SK-N-MC (cell line): ENCODE results near the gene HIP1.
A peak's percentile ranks its signal among the peaks of the same experiment; 100 is the strongest.
"Not testable (repeated sequence)": the region's sequence is repeated elsewhere in the genome, so short reads cannot be mapped to it uniquely, and the experiment has no call there.

ENCODE experiments used
- DNase-seq: peaks from one replicate; pipeline ENCODE4 v3.0.0-alpha.2; 2011; ENCODE audit warnings: low read depth, low spot score
- H3K27ac ChIP-seq: fragments of 200-600 bp; sonication (generic); 2 replicates; pipeline ENCODE4 v1.5.1; 2016; ENCODE audit warnings: mixed run types
- H3K36me3 ChIP-seq: fragments of 200-600 bp; sonication (generic); 2 replicates; pipeline ENCODE4 v1.6.1; 2017; ENCODE audit warnings: antibody characterized with exemption, low read length, mixed read lengths; ENCODE audit not compliant: insufficient read depth
- H3K4me3 ChIP-seq: fragments of 200-600 bp; sonication (generic); 2 replicates; pipeline ENCODE4 v1.5.1; 2016
- H3K9ac ChIP-seq: fragments of 200-600 bp; sonication (generic); 2 replicates; pipeline ENCODE4 v1.8.0; 2017; ENCODE audit warnings: mixed run types, mixed read lengths; ENCODE audit not compliant: insufficient read length
- H3K9me3 ChIP-seq: fragments of 200-600 bp; sonication (generic); 2 replicates; pipeline ENCODE4 v1.6.1; 2017; ENCODE audit warnings: low read depth, mild to moderate bottlenecking, antibody characterized with exemption, low read length, moderate library complexity, mixed read lengths
- EZH2 ChIP-seq: fragments of 200-600 bp; sonication (generic); IDR thresholded peaks from one replicate; pipeline ENCODE4 v1.6.1; 2017; ENCODE audit warnings: antibody characterized with exemption
- FOXP2 ChIP-seq: optimal IDR thresholded peaks from 2 replicates; pipeline ENCODE3; 2011; ENCODE audit warnings: mild to moderate bottlenecking, moderate library complexity; ENCODE audit not compliant: insufficient read depth; ENCODE audit errors: extremely low read length, control extremely low read depth
- POLR2AphosphoS5 ChIP-seq: IDR thresholded peaks from 2 replicates; pipeline ENCODE4 v1.6.1; 2012; ENCODE audit warnings: mild to moderate bottlenecking, low read depth, low read length, borderline replicate concordance

The HIP1 gene

GRCh38 chr7:75771224-75771623, 32.5 kb upstream of the HIP1 start:
- no peak overlapping the region for H3K4me3 ChIP-seq
- DNase-seq = no peak
- no peak overlapping the region for H3K9ac ChIP-seq
- no peaks in the 10 kb centered on the region for H3K9me3 ChIP-seq
- peak overlapping the region; percentile 19; the same call in 1 of the 2 replicates for H3K27ac ChIP-seq
- TF ChIP-seq FOXP2 (no peak), EZH2 (no peak), POLR2AphosphoS5 (no peak)
- no peaks in the 10 kb centered on the region for H3K36me3 ChIP-seq

- Histone ChIP-seq H3K9ac (no peak overlapping the region), H3K27ac (no peak overlapping the region), H3K9me3 (no peaks in the 10 kb centered on the region), H3K36me3 (no peaks in the 10 kb centered on the region), H3K4me3 (no peak overlapping the region)
- no peak for DNase-seq
- TF ChIP-seq EZH2 (no peak), FOXP2 (no peak), POLR2AphosphoS5 (no peak)
Observed at GRCh38 chr7:75762350-75762917, 23.7 kb upstream of the HIP1 start.

GRCh38 chr7:75761801-75762200, 23.1 kb upstream of the HIP1 start:
- H3K9me3 ChIP-seq, H3K27ac ChIP-seq, H3K36me3 ChIP-seq, DNase-seq, H3K9ac ChIP-seq, H3K4me3 ChIP-seq: not testable (repeated sequence)

- Histone ChIP-seq H3K4me3 (no peak overlapping the region), H3K36me3 (no peaks in the 10 kb centered on the region), H3K9me3 (no peaks in the 10 kb centered on the region), H3K27ac (no peak overlapping the region), H3K9ac (no peak overlapping the region)
- TF ChIP-seq EZH2 (no peak), FOXP2 (no peak), POLR2AphosphoS5 (no peak)
- DNase-seq = no peak
Observed at GRCh38 chr7:75758491-75758890, 19.8 kb upstream of the HIP1 start.

- no peaks in the 10 kb centered on the region for H3K9me3 ChIP-seq
- no peak for TF ChIP-seq FOXP2
- no peak for TF ChIP-seq POLR2AphosphoS5
- no peak for TF ChIP-seq EZH2
- no peaks in the 10 kb centered on the region for H3K36me3 ChIP-seq
- no peak for DNase-seq
- no peak overlapping the region for H3K4me3 ChIP-seq
- H3K9ac ChIP-seq = no peak overlapping the region
- H3K27ac ChIP-seq = no peak overlapping the region
Observed at GRCh38 chr7:75757860-75758259, 19.1 kb upstream of the HIP1 start.

GRCh38 chr7:75756991-75757676, 18.4 kb upstream of the HIP1 start:
- H3K36me3 ChIP-seq = no peaks in the 10 kb centered on the region
- no peak overlapping the region for H3K9ac ChIP-seq
- DNase-seq = no peak
- TF ChIP-seq EZH2 (no peak), POLR2AphosphoS5 (no peak), FOXP2 (no peak)
- no peak overlapping the region for H3K27ac ChIP-seq
- H3K9me3 ChIP-seq = no peaks in the 10 kb centered on the region
- H3K4me3 ChIP-seq = no peak overlapping the region

GRCh38 chr7:75756206-75756990, 17.7 kb upstream of the HIP1 start:
- Histone ChIP-seq H3K9ac (no peak overlapping the region), H3K4me3 (no peak overlapping the region), H3K27ac (no peak overlapping the region), H3K36me3 (no peaks in the 10 kb centered on the region), H3K9me3 (no peaks in the 10 kb centered on the region)
- no peak for TF ChIP-seq POLR2AphosphoS5
- no peak for TF ChIP-seq EZH2
- no peak for TF ChIP-seq FOXP2
- no peak for DNase-seq

GRCh38 chr7:75743455-75743859, 4.7 kb upstream of the HIP1 start:
- no peaks in the 10 kb centered on the region for H3K36me3 ChIP-seq
- H3K27ac ChIP-seq = no peak overlapping the region
- no peak for DNase-seq
- no peak overlapping the region for H3K9ac ChIP-seq
- TF ChIP-seq POLR2AphosphoS5 (no peak), FOXP2 (no peak), EZH2 (no peak)
- no peaks in the 10 kb centered on the region for H3K9me3 ChIP-seq
- H3K4me3 ChIP-seq = no peak overlapping the region
